HEK293 (cell line): ENCODE data around the gene CUL9.

Experiments
- ZNF132 ChIP-seq: fragments of 450-650 bp; formaldehyde crosslinking; IDR thresholded peaks from 2 replicates; pipeline ENCODE4 v1.5.1; 2017; ENCODE audit warnings: missing biosample characterization, missing genetic modification characterization, borderline replicate concordance
- ZNF146 ChIP-seq: fragments of 450-650 bp; formaldehyde crosslinking; IDR thresholded peaks from 2 replicates; pipeline ENCODE4 v1.5.1; 2016; ENCODE audit warnings: missing biosample characterization, missing genetic modification characterization
- ZNF768 ChIP-seq: fragments of 450-650 bp; formaldehyde crosslinking; IDR thresholded peaks from 2 replicates; pipeline ENCODE4 v1.5.1; 2018; ENCODE audit warnings: missing biosample characterization, mild to moderate bottlenecking, missing genetic modification characterization
- ZNF792 ChIP-seq: fragments of 450-650 bp; formaldehyde crosslinking; IDR thresholded peaks from 2 replicates; pipeline ENCODE4 v1.5.1; 2016; ENCODE audit warnings: missing biosample characterization, missing genetic modification characterization
- TF ChIP-seq, protein P1 (sequence below): fragments of 450-650 bp; formaldehyde crosslinking; IDR thresholded peaks from 2 replicates; pipeline ENCODE4 v1.5.1; 2016; ENCODE audit warnings: missing biosample characterization, missing genetic modification characterization, borderline replicate concordance

CUL9 gene

DNA sequence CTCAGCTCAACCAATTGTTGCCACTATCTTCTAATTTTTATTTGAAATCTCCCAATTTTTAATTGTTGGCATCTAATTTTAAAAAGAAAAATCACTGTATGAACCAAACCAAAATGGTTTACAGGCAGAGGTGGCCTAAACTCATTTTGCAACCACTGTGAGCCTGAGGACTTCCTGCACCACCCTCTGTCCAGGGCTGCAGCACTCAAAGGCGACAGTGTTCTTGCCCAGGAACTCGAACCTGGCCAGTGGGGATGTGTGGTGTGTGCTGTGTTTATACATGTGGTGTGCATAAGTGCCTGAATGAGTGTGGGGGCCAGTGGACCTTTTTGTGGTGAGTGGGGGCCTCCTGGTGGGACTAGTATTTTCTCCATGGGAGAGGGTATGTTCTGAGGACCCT, 91.7 kb downstream of the CUL9 start (continued):
- TF ChIP-seq, protein P1, sequence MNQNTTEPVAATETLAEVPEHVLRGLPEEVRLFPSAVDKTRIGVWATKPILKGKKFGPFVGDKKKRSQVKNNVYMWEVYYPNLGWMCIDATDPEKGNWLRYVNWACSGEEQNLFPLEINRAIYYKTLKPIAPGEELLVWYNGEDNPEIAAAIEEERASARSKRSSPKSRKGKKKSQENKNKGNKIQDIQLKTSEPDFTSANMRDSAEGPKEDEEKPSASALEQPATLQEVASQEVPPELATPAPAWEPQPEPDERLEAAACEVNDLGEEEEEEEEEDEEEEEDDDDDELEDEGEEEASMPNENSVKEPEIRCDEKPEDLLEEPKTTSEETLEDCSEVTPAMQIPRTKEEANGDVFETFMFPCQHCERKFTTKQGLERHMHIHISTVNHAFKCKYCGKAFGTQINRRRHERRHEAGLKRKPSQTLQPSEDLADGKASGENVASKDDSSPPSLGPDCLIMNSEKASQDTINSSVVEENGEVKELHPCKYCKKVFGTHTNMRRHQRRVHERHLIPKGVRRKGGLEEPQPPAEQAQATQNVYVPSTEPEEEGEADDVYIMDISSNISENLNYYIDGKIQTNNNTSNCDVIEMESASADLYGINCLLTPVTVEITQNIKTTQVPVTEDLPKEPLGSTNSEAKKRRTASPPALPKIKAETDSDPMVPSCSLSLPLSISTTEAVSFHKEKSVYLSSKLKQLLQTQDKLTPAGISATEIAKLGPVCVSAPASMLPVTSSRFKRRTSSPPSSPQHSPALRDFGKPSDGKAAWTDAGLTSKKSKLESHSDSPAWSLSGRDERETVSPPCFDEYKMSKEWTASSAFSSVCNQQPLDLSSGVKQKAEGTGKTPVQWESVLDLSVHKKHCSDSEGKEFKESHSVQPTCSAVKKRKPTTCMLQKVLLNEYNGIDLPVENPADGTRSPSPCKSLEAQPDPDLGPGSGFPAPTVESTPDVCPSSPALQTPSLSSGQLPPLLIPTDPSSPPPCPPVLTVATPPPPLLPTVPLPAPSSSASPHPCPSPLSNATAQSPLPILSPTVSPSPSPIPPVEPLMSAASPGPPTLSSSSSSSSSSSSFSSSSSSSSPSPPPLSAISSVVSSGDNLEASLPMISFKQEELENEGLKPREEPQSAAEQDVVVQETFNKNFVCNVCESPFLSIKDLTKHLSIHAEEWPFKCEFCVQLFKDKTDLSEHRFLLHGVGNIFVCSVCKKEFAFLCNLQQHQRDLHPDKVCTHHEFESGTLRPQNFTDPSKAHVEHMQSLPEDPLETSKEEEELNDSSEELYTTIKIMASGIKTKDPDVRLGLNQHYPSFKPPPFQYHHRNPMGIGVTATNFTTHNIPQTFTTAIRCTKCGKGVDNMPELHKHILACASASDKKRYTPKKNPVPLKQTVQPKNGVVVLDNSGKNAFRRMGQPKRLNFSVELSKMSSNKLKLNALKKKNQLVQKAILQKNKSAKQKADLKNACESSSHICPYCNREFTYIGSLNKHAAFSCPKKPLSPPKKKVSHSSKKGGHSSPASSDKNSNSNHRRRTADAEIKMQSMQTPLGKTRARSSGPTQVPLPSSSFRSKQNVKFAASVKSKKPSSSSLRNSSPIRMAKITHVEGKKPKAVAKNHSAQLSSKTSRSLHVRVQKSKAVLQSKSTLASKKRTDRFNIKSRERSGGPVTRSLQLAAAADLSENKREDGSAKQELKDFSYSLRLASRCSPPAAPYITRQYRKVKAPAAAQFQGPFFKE: no peak
- TF ChIP-seq ZNF768 (tag by site-specific recombination) (no peak), ZNF132 (tag by site-specific recombination) (no peak), ZNF146 (tag by site-specific recombination) (no peak), ZNF792 (no peak)
